Measurements from ENCODE around the gene IBTK. TPM values are rescaled to one million over a fixed set of nuclear protein-coding genes. Genes with fewer than 3 reads are reported as not detected.

The IBTK gene
- polyA plus RNA-seq, 1 donor (not counting 4 experiments of a cell fraction or from before 2014, with no cell fraction given), result 27.0 TPM

- H3K9ac ChIP-seq (ENCODE audit: control insufficient read depth, extremely low read depth, insufficient read depth, low read length), result no peak overlapping the region
- H3K4me1 ChIP-seq (ENCODE audit: control insufficient read depth, extremely low read depth, insufficient read depth, low read length), result peaks cover 6% of the 10 kb centered on the region
- no peaks in the 10 kb centered on the region for H3K9me3 ChIP-seq (ENCODE audit: control insufficient read depth, low read depth, low read length)
- TF ChIP-seq CTCF (optimal IDR thresholded peaks at IDR 0.05 in 1 of 3, IDR thresholded peaks at IDR 0.05 in 1 of 3, conservative IDR thresholded peaks at IDR 0.05 in 1 of 3; ENCODE audit: extremely low read depth in 1 of 3, insufficient read depth in 2 of 3, low read length in 3 of 3) (no peak), EZH2 (IDR thresholded peaks at IDR 0.05; ENCODE audit: low read length) (no peak)
- H3K4me3 ChIP-seq (ENCODE audit: control insufficient read depth in 2 of 3, extremely low read depth in 1 of 3, insufficient read depth in 2 of 3, low read depth in 1 of 3, low read length in 3 of 3), result no peak overlapping the region
- H4K20me1 ChIP-seq (ENCODE audit: control insufficient read depth, extremely low read depth, insufficient read depth, low read length), result no peaks in the 10 kb centered on the region
- H3K27ac ChIP-seq (ENCODE audit: control insufficient read depth, insufficient read depth, low read length), result no peak overlapping the region
- H3K4me2 ChIP-seq (ENCODE audit: control insufficient read depth, extremely low read depth, insufficient read depth, low read depth, low read length), result no peak overlapping the region
- no peaks in the 10 kb centered on the region for H3K9me1 ChIP-seq (ENCODE audit: control insufficient read depth, extremely low read depth, insufficient read depth, low read length)
- H3K79me2 ChIP-seq (ENCODE audit: control insufficient read depth, insufficient read depth, low read length), result no peaks in the 10 kb centered on the region
- no peaks in the 10 kb centered on the region for H3K36me3 ChIP-seq (ENCODE audit: control insufficient read depth in 2 of 2, extremely low read depth in 1 of 2, insufficient read depth in 2 of 2, low read length in 2 of 2)
- no peaks in the 10 kb centered on the region for H3K27me3 ChIP-seq (ENCODE audit: control insufficient read depth, extremely low read depth, insufficient read depth, low read length)
- no peak overlapping the region for H2AFZ ChIP-seq (ENCODE audit: control insufficient read depth, low read length)
- DNase-seq (ENCODE audit: low read depth, low spot score) (no peak), FAIRE-seq (peak; percentile 48)
- dilution Hi-C loops (cut with MboI; ENCODE audit: extremely low pct_ligation_motif_present, low sequenced_read_pairs), result no loop called here
Observed at GRCh38 chr6:82277686-82278085, 30.1 kb upstream of the IBTK start.

DNA sequence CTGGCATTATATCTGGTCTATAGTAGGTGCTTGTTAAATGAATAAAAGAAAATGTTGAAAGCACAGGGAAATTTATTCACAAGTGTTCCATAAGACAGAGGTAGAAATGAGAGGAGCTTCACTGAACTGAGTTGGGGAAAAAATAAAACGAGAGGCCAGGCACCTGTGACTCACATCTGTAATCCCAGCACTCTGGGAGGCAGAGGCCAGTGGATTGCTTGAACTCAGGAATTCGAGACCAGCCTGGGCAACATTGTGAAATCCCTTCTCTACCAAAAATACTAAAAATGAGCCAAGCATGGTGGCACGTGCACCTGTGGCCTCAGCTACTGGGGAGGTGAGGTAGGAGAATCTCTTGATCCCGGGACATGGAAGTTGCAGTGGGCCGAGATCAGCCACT is 28.1 kb upstream of the IBTK start:
- Histone ChIP-seq H3K4me1 (ENCODE audit: control insufficient read depth, extremely low read depth, insufficient read depth, low read length) (peaks cover 6% of the 10 kb centered on the region), H3K9ac (ENCODE audit: control insufficient read depth, extremely low read depth, insufficient read depth, low read length) (no peak overlapping the region), H4K20me1 (ENCODE audit: control insufficient read depth, extremely low read depth, insufficient read depth, low read length) (no peaks in the 10 kb centered on the region), H3K79me2 (ENCODE audit: control insufficient read depth, insufficient read depth, low read length) (no peaks in the 10 kb centered on the region), H3K36me3 (ENCODE audit: control insufficient read depth in 2 of 2, extremely low read depth in 1 of 2, insufficient read depth in 2 of 2, low read length in 2 of 2) (no peaks in the 10 kb centered on the region), H3K4me3 (ENCODE audit: control insufficient read depth in 2 of 3, extremely low read depth in 1 of 3, insufficient read depth in 2 of 3, low read depth in 1 of 3, low read length in 3 of 3) (no peak overlapping the region), H3K9me3 (ENCODE audit: control insufficient read depth, low read depth, low read length) (no peaks in the 10 kb centered on the region), H3K9me1 (ENCODE audit: control insufficient read depth, extremely low read depth, insufficient read depth, low read length) (no peaks in the 10 kb centered on the region), H3K4me2 (ENCODE audit: control insufficient read depth, extremely low read depth, insufficient read depth, low read depth, low read length) (no peak overlapping the region), H2AFZ (ENCODE audit: control insufficient read depth, low read length) (no peak overlapping the region), H3K27ac (ENCODE audit: control insufficient read depth, insufficient read depth, low read length) (no peak overlapping the region), H3K27me3 (ENCODE audit: control insufficient read depth, extremely low read depth, insufficient read depth, low read length) (no peaks in the 10 kb centered on the region)
- TF ChIP-seq CTCF (optimal IDR thresholded peaks at IDR 0.05 in 1 of 3, IDR thresholded peaks at IDR 0.05 in 1 of 3, conservative IDR thresholded peaks at IDR 0.05 in 1 of 3; ENCODE audit: extremely low read depth in 1 of 3, insufficient read depth in 2 of 3, low read length in 3 of 3), result no peak
- no peak for DNase-seq (ENCODE audit: low read depth, low spot score)
- dilution Hi-C loops (cut with MboI; ENCODE audit: extremely low pct_ligation_motif_present, low sequenced_read_pairs), result no loop called here
- FAIRE-seq, result no peak
